ENCODE measurements around the gene SSTR4.

The SSTR4 gene

DNA sequence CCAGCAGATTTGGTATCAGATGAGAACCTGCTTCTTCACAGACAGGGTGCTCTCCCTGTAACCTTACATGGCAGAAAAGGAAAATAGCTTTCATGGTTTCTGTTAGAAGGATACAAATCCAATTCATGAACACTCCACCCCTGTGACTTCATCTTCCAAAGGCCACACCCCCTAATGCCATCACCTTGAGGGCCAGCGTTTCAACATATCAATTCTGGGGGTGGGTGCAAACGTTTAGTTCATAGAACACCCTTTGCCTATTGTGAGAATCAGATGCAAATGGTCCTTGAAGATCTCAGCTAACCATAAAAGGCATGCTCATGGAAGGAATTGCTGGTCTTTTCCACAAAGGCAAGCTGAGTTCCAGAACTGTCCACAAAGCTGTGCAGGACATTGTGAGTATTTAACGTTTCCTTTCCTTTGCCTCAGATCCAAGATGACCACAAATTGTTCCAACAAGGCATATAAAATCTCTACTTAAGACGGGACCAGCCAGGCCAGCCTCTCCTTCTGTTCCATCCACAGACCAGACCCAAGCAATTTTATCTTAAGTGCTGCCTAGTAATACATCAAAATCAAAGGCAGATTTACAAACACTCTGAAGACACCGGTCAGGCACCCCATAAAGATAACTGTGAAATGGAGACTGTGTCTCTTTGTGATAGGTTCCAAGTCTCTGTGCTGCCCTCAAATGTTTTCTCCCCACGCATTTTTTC, 34.7 kb upstream of the SSTR4 start:
- TF ChIP-seq, protein P1, sequence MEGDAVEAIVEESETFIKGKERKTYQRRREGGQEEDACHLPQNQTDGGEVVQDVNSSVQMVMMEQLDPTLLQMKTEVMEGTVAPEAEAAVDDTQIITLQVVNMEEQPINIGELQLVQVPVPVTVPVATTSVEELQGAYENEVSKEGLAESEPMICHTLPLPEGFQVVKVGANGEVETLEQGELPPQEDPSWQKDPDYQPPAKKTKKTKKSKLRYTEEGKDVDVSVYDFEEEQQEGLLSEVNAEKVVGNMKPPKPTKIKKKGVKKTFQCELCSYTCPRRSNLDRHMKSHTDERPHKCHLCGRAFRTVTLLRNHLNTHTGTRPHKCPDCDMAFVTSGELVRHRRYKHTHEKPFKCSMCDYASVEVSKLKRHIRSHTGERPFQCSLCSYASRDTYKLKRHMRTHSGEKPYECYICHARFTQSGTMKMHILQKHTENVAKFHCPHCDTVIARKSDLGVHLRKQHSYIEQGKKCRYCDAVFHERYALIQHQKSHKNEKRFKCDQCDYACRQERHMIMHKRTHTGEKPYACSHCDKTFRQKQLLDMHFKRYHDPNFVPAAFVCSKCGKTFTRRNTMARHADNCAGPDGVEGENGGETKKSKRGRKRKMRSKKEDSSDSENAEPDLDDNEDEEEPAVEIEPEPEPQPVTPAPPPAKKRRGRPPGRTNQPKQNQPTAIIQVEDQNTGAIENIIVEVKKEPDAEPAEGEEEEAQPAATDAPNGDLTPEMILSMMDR (IDR thresholded peaks at IDR 0.05; ENCODE audit: low read depth, low read length), result no peak
- no peak overlapping the region for H3K4me3 ChIP-seq (ENCODE audit: low read depth, low read length)

DNA sequence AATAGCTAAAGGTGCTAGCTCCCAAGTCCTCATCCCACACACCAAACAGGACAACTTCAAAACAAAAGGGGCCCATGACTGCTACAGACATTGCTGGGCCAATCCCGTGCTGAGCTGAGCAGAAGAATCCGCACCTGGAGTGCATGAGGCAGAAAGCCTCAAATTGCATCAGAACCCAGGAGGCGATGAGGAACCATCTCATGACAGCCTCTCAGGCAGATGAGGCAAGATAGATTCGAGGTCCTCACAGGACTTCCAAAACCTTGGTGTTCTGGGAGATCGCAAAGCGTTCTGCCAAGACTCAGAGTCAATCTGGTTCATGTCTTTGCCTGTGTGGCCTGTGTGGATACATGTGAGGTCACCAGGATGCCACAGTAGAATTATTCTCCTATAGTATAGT, 32.8 kb upstream of the SSTR4 start:
- TF ChIP-seq, protein P1 (IDR thresholded peaks at IDR 0.05; ENCODE audit: low read depth, low read length), result no peak
- no peak overlapping the region for H3K4me3 ChIP-seq (ENCODE audit: low read depth, low read length)

DNA sequence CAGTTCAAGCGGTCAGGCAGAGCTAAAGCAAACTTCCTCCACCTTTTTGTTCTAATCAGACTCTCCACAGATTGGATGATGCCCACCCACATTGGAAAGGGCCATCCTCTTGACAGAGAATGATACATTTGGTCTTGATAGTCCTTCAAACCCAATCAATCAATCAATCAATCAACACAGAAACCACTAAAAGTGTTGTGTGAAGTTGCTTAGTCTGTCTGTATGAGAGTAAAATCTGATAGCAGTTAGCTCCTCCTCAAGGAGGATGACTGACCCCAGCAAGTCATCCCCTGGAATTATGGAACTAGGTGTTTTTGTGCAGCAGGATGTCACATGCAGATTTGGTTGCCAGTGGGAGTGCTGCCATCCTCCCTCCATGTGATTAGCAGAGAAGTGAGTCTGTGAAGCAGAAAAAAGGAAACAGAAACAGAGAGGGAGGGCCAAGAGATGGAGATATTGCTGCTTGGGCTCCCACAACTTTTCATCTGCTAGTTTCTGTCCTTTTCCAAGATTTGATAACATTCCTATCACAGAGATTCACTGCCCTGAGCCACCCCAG, 32.0 kb upstream of the SSTR4 start:
- TF ChIP-seq, protein P1 (IDR thresholded peaks at IDR 0.05; ENCODE audit: low read depth, low read length), result no peak

DNA sequence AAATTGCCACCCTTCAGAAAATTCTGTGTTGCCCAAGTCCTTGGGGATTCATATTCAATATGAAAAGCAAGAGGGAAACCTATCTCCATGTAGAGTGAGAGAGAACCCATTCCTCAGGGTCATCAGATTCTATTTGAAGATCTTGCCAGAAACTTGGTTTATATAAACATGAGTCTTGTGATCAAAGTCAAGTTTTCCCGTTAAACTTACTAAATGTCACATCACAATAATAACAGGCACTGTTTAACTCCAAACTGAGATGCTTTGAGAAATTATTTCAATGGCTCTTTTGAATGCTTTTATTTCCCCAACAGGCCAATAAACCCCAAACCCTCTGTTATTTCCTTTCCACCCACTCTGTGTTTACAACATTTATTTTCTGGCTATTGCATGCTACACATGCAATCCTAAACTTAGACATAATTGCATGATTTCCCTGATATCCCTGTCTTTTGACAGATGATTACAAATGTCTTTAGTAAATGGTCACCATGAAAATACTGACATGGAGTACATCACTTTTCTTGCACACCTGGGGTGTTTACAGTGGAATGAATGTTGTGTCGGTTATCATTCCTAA, 31.1 kb upstream of the SSTR4 start:
- no peak overlapping the region for H3K4me3 ChIP-seq (ENCODE audit: low read depth, low read length)
- TF ChIP-seq, protein P1 (IDR thresholded peaks at IDR 0.05; ENCODE audit: low read depth, low read length), result no peak

More for the DNA sequence above, 32.0 kb upstream of the SSTR4 start:
- no peak overlapping the region for H3K4me3 ChIP-seq (ENCODE audit: low read depth, low read length)

DNA sequence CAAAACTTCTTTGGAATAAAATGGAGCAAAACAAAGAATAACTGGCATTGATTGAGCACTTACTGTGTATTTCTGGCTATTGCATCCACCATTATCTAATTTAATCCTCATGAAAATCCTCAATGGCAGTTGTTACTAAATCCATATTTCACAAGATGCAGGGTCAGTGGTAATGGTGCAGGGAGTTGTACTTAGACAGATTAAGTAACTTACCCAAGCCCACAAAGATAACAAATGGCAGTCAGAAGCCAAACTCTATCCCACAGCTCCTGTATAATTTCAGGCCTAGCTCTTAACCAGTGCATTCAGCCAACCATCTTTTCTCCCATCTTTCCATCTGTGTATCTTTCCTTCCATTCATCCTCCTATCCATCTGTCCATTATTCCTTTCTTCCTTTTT, 29.3 kb upstream of the SSTR4 start:
- no peak overlapping the region for H3K4me3 ChIP-seq (ENCODE audit: low read depth, low read length)
- TF ChIP-seq, protein P1 (IDR thresholded peaks at IDR 0.05; ENCODE audit: low read depth, low read length), result no peak

DNA sequence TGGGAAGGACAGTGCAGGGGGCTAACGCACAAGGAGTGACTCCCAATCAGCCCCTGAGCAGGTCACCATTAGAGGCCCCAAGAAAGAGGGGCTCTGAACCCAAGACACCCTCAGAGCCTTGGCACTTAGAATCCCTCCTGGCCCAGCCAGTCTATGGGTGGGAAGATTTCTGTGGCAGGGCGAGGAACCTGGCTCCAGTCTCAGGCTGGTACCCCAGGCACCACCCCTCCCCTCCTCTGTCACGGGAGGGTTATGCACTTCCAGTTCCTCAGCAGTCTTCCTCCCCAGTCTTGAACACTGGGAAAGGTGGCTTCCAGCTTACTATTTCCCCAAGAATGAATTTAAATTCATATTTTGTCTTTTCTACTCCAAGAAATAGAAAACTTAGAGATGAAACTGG, 27.6 kb upstream of the SSTR4 start:
- TF ChIP-seq, protein P1 (IDR thresholded peaks at IDR 0.05; ENCODE audit: low read depth, low read length), result no peak
- H3K4me3 ChIP-seq (ENCODE audit: low read depth, low read length), result no peak overlapping the region

Measured in WI38 (cell line).